ENCODE measurements around the gene STBD1. TPM values are rescaled to one million over a fixed set of nuclear protein-coding genes. Genes with fewer than 3 reads are reported as not detected.

Gene STBD1
- total RNA-seq, 1 donor from 2014 or later = 24.3 TPM

- no peak for TF ChIP-seq CTCF (IDR thresholded peaks at IDR 0.05; ENCODE audit: borderline replicate concordance)
- no peaks in the 10 kb centered on the region for H3K9me3 ChIP-seq (replicated peaks)
- intact Hi-C loops (cut with micrococcal nuclease) = no loop called here
- DNase-seq = no peak
- no peak overlapping the region for H3K27ac ChIP-seq (replicated peaks)
- no peaks in the 10 kb centered on the region for H3K36me3 ChIP-seq
- no peaks in the 10 kb centered on the region for H3K27me3 ChIP-seq (ENCODE audit: low read depth)
- H3K4me3 ChIP-seq = no peak overlapping the region
- no peaks in the 10 kb centered on the region for H3K4me1 ChIP-seq
Measured at GRCh38 chr4:76272582-76272981, 34.0 kb upstream of the STBD1 start.

- DNase-seq = no peak
- H3K4me1 ChIP-seq = no peaks in the 10 kb centered on the region
- intact Hi-C loops (cut with micrococcal nuclease) = no loop called here
- no peaks in the 10 kb centered on the region for H3K27me3 ChIP-seq (ENCODE audit: low read depth)
- no peak overlapping the region for H3K27ac ChIP-seq (replicated peaks)
- H3K9me3 ChIP-seq (replicated peaks) = no peaks in the 10 kb centered on the region
- no peak for TF ChIP-seq CTCF (IDR thresholded peaks at IDR 0.05; ENCODE audit: borderline replicate concordance)
- H3K4me3 ChIP-seq = no peak overlapping the region
- no peaks in the 10 kb centered on the region for H3K36me3 ChIP-seq
Measured at GRCh38 chr4:76272999-76273398, 33.5 kb upstream of the STBD1 start.

GRCh38 chr4:76275486-76276124 is 30.9 kb upstream of the STBD1 start:
- no peak for TF ChIP-seq CTCF (IDR thresholded peaks at IDR 0.05; ENCODE audit: borderline replicate concordance)
- intact Hi-C loops (cut with micrococcal nuclease) = no loop called here

GRCh38 chr4:76276813-76277212 is 29.7 kb upstream of the STBD1 start:
- no peak for TF ChIP-seq CTCF (IDR thresholded peaks at IDR 0.05; ENCODE audit: borderline replicate concordance)
- Histone ChIP-seq H3K9me3 (replicated peaks) (no peaks in the 10 kb centered on the region), H3K27ac (replicated peaks) (no peak overlapping the region), H3K4me1 (peaks cover 15% of the 10 kb centered on the region), H3K4me3 (no peak overlapping the region), H3K27me3 (ENCODE audit: low read depth) (no peaks in the 10 kb centered on the region), H3K36me3 (no peaks in the 10 kb centered on the region)
- DNase-seq = no peak
- intact Hi-C loops (cut with micrococcal nuclease) = no loop called here

More at GRCh38 chr4:76275486-76276124, 30.9 kb upstream of the STBD1 start:
- no peaks in the 10 kb centered on the region for H3K27me3 ChIP-seq (ENCODE audit: low read depth)
- no peak for DNase-seq
- H3K27ac ChIP-seq (replicated peaks) = no peak overlapping the region
- no peaks in the 10 kb centered on the region for H3K36me3 ChIP-seq
- no peak overlapping the region for H3K4me3 ChIP-seq
- no peaks in the 10 kb centered on the region for H3K9me3 ChIP-seq (replicated peaks)
- H3K4me1 ChIP-seq = peaks cover 5% of the 10 kb centered on the region

- no peak overlapping the region for H3K27ac ChIP-seq (replicated peaks)
- H3K9me3 ChIP-seq (replicated peaks) = no peaks in the 10 kb centered on the region
- H3K36me3 ChIP-seq = no peaks in the 10 kb centered on the region
- intact Hi-C loops (cut with micrococcal nuclease) = no loop called here
- H3K4me1 ChIP-seq = peaks cover 18% of the 10 kb centered on the region
- TF ChIP-seq CTCF (IDR thresholded peaks at IDR 0.05; ENCODE audit: borderline replicate concordance) = no peak
- H3K27me3 ChIP-seq (ENCODE audit: low read depth) = no peaks in the 10 kb centered on the region
- H3K4me3 ChIP-seq = no peak overlapping the region
- DNase-seq = no peak
Measured at GRCh38 chr4:76277667-76278066, 28.9 kb upstream of the STBD1 start.
